Rectal smooth muscle tissue (tissue), 1 donor: ENCODE measurements around the gene PRSS1.

Experiments used
- H3K27ac ChIP-seq: one replicate; pipeline ENCODE4 v1.7.0; 2013; ENCODE audit warnings: low read depth, low read length, inconsistent platforms
- H3K27me3 ChIP-seq: one replicate; pipeline ENCODE4 v1.7.0; 2013; ENCODE audit warnings: low read length; ENCODE audit not compliant: control insufficient read depth, insufficient read depth
- H3K36me3 ChIP-seq: one replicate; pipeline ENCODE4 v1.7.0; 2013; ENCODE audit warnings: low read length; ENCODE audit not compliant: control insufficient read depth, insufficient read depth
- H3K4me1 ChIP-seq: one replicate; pipeline ENCODE4 v1.7.0; 2013; ENCODE audit warnings: low read length; ENCODE audit not compliant: control insufficient read depth, insufficient read depth
- H3K4me3 ChIP-seq: one replicate; pipeline ENCODE4 v1.7.0; 2013; ENCODE audit warnings: low read length
- H3K9ac ChIP-seq: one replicate; pipeline ENCODE4 v1.7.0; 2013; ENCODE audit warnings: low read length

The PRSS1 gene

GRCh38 chr7:142802301-142802700 is 53.0 kb downstream of the PRSS1 start:
- Histone ChIP-seq H3K27me3 (peaks cover 8% of the 10 kb centered on the region), H3K36me3 (no peaks in the 10 kb centered on the region), H3K4me3 (no peak overlapping the region), H3K9ac (no peak overlapping the region), H3K27ac (no peak overlapping the region), H3K4me1 (no peaks in the 10 kb centered on the region)
